Measurements from ENCODE around the gene ERF.
A peak's percentile ranks its signal among the peaks of the same experiment; 100 is the strongest.

Gene ERF

GRCh38 chr19:42287017-42287826 lies 32.3 kb upstream of the ERF start:
- DNase-seq (ENCODE audit: low spot score): no peak

- DNase-seq (ENCODE audit: low spot score): no peak
Observed at GRCh38 chr19:42286349-42287016, 31.6 kb upstream of the ERF start.

- no peak for DNase-seq (ENCODE audit: low spot score)
Observed at GRCh38 chr19:42285988-42286348, 31.0 kb upstream of the ERF start.

GRCh38 chr19:42285541-42285941 lies 30.6 kb upstream of the ERF start:
- no peak for DNase-seq (ENCODE audit: low spot score)

GRCh38 chr19:42284591-42285341 lies 29.8 kb upstream of the ERF start:
- no peak for DNase-seq (ENCODE audit: low spot score)

GRCh38 chr19:42284066-42284501 lies 29.2 kb upstream of the ERF start:
- peak; percentile 76 for DNase-seq (ENCODE audit: low spot score)

GRCh38 chr19:42283188-42284065 lies 28.5 kb upstream of the ERF start:
- DNase-seq (ENCODE audit: low spot score): peak; percentile 93

- no peak for DNase-seq (ENCODE audit: low spot score)
Observed at GRCh38 chr19:42282819-42283187, 27.9 kb upstream of the ERF start.

GRCh38 chr19:42281827-42282762 lies 27.2 kb upstream of the ERF start:
- no peak for DNase-seq (ENCODE audit: low spot score)

GRCh38 chr19:42281146-42281826 lies 26.4 kb upstream of the ERF start:
- DNase-seq (ENCODE audit: low spot score): no peak

GRCh38 chr19:42280815-42281145 lies 25.9 kb upstream of the ERF start:
- DNase-seq (ENCODE audit: low spot score): no peak

GRCh38 chr19:42279902-42280814 lies 25.2 kb upstream of the ERF start:
- DNase-seq (ENCODE audit: low spot score): peak; percentile 86

- DNase-seq (ENCODE audit: low spot score): no peak
Observed at GRCh38 chr19:42279155-42279901, 24.4 kb upstream of the ERF start.

GRCh38 chr19:42278452-42279154 lies 23.7 kb upstream of the ERF start:
- DNase-seq (ENCODE audit: low spot score): no peak

GRCh38 chr19:42277821-42278451 lies 23.0 kb upstream of the ERF start:
- DNase-seq (ENCODE audit: low spot score): no peak

- DNase-seq (ENCODE audit: low spot score): no peak
Observed at GRCh38 chr19:42276821-42277220, 21.9 kb upstream of the ERF start.

- DNase-seq (ENCODE audit: low spot score): no peak
Observed at GRCh38 chr19:42276284-42276683, 21.4 kb upstream of the ERF start.
